HEK293T (cell line): Measurements from ENCODE around the gene PRSS27.

Source experiments
- BHLHE40 ChIP-seq: fragments of 450-650 bp; IDR thresholded peaks from 2 replicates; pipeline ENCODE4 v1.6.1; 2016; ENCODE audit warnings: mild to moderate bottlenecking, moderate library complexity, borderline replicate concordance
- CTBP1 ChIP-seq: fragments of 450-650 bp; IDR thresholded peaks from 2 replicates; pipeline ENCODE4 v1.6.1; 2016; ENCODE audit warnings: borderline replicate concordance
- ELF4 ChIP-seq: fragments of 450-650 bp; IDR thresholded peaks from 2 replicates; pipeline ENCODE4 v1.6.1; 2017; ENCODE audit warnings: antibody characterized with exemption
- FOXA1 ChIP-seq: fragments of 450-650 bp; IDR thresholded peaks from 2 replicates; pipeline ENCODE4 v1.6.1; 2016; ENCODE audit warnings: mild to moderate bottlenecking
- FOXM1 ChIP-seq: fragments of 450-650 bp; IDR thresholded peaks from 2 replicates; pipeline ENCODE4 v1.6.1; 2017; ENCODE audit warnings: mild to moderate bottlenecking, borderline replicate concordance
- SP1 ChIP-seq: fragments of 450-650 bp; IDR thresholded peaks from 2 replicates; pipeline ENCODE4 v1.6.1; 2017
- ZNF384 ChIP-seq: fragments of 450-650 bp; IDR thresholded peaks from 2 replicates; pipeline ENCODE4 v1.6.1; 2016

GRCh38 chr16:2737238-2737605 is 17.2 kb upstream of the PRSS27 start:
- TF ChIP-seq ELF4 (no peak), CTBP1 (no peak), FOXM1 (no peak), SP1 (no peak), ZNF384 (no peak), FOXA1 (no peak), BHLHE40 (no peak)
